ENCODE measurements around the gene HIRA. TPM values are rescaled to one million over a fixed set of nuclear protein-coding genes. Genes with fewer than 3 reads are reported as not detected.

Gene HIRA
- total RNA-seq, 1 donor, result 17.7 TPM

GRCh38 chr22:19350947-19351346 lies 80.6 kb downstream of the HIRA start:
- no peak overlapping the region for H3K4me3 ChIP-seq (ENCODE audit: low read depth, low read length)
- DNase-seq (ENCODE audit: low read depth), result no peak
- no peak for TF ChIP-seq CTCF (IDR thresholded peaks at IDR 0.05; ENCODE audit: insufficient read depth, low read length)

- TF ChIP-seq CTCF (IDR thresholded peaks at IDR 0.05; ENCODE audit: insufficient read depth, low read length), result no peak
- DNase-seq (ENCODE audit: low read depth), result no peak
- H3K4me3 ChIP-seq (ENCODE audit: low read depth, low read length), result no peak overlapping the region
These were observed 81.1 kb downstream of the HIRA start for GRCh38 chr22:19350476-19350859.

GRCh38 chr22:19349778-19350475 lies 81.6 kb downstream of the HIRA start:
- no peak for DNase-seq (ENCODE audit: low read depth)
- no peak overlapping the region for H3K4me3 ChIP-seq (ENCODE audit: low read depth, low read length)
- no peak for TF ChIP-seq CTCF (IDR thresholded peaks at IDR 0.05; ENCODE audit: insufficient read depth, low read length)

- DNase-seq (ENCODE audit: low read depth), result no peak
- TF ChIP-seq CTCF (IDR thresholded peaks at IDR 0.05; ENCODE audit: insufficient read depth, low read length), result no peak
- no peak overlapping the region for H3K4me3 ChIP-seq (ENCODE audit: low read depth, low read length)
These were observed 84.8 kb downstream of the HIRA start for GRCh38 chr22:19346677-19347265.

- no peak for DNase-seq (ENCODE audit: low read depth)
- H3K4me3 ChIP-seq (ENCODE audit: low read depth, low read length), result no peak overlapping the region
- no peak for TF ChIP-seq CTCF (IDR thresholded peaks at IDR 0.05; ENCODE audit: insufficient read depth, low read length)
These were observed 87.1 kb downstream of the HIRA start for GRCh38 chr22:19344420-19344819.

GRCh38 chr22:19343470-19343869 lies 88.1 kb downstream of the HIRA start:
- DNase-seq (ENCODE audit: low read depth), result no peak
- no peak overlapping the region for H3K4me3 ChIP-seq (ENCODE audit: low read depth, low read length)
- no peak for TF ChIP-seq CTCF (IDR thresholded peaks at IDR 0.05; ENCODE audit: insufficient read depth, low read length)

Data from fibroblast of the aortic adventitia (primary cell).